Measurements from ENCODE around the gene LITAF. TPM values are rescaled to one million over a fixed set of nuclear protein-coding genes. Genes with fewer than 3 reads are reported as not detected.

LITAF gene
- total RNA-seq, 1 donor from 2014 or later, result 281 TPM

GRCh38 chr16:11602321-11602720 is 15.6 kb upstream of the LITAF start:
- ATAC-seq (no peak), DNase-seq (no peak)
- Histone ChIP-seq H3K4me3 (no peak overlapping the region), H3K27ac (no peak overlapping the region), H3K27me3 (ENCODE audit: low read depth) (no peaks in the 10 kb centered on the region), H3K9me3 (no peaks in the 10 kb centered on the region), H3K36me3 (no peaks in the 10 kb centered on the region), H3K4me1 (peaks cover 26% of the 10 kb centered on the region)
- intact Hi-C loops (cut with DNase I), result no loop called here
- TF ChIP-seq CTCF (IDR thresholded peaks at IDR 0.05), result no peak

GRCh38 chr16:11601911-11602310 is 15.2 kb upstream of the LITAF start:
- no peak for TF ChIP-seq CTCF (IDR thresholded peaks at IDR 0.05)
- no peaks in the 10 kb centered on the region for H3K27me3 ChIP-seq (ENCODE audit: low read depth)
- H3K4me1 ChIP-seq, result peaks cover 30% of the 10 kb centered on the region
- no peak overlapping the region for H3K4me3 ChIP-seq
- H3K36me3 ChIP-seq, result no peaks in the 10 kb centered on the region
- no peaks in the 10 kb centered on the region for H3K9me3 ChIP-seq
- intact Hi-C loops (cut with DNase I), result no loop called here
- DNase-seq (no peak), ATAC-seq (no peak)
- H3K27ac ChIP-seq, result no peak overlapping the region

DNA sequence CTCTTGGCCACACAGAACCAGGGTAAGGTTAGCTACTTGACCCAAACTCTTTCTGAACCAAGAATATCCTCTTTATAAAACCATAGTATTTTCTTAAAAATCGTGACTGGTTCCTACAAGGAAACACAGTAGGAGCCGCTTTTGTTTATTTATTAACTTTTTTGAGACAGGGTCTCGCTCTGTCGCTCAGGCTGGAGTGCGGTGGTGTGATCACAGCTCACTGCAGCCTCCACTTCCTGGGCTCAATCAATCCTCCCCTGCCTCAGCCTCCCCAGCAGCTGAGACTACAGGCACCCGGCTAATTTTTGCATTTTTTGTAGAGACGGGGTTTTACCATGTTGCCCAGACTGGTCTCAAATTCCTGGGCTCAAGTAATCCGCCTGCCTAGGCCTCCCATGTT is 14.7 kb upstream of the LITAF start:
- DNase-seq (no peak), ATAC-seq (no peak)
- no peaks in the 10 kb centered on the region for H3K27me3 ChIP-seq (ENCODE audit: low read depth)
- H3K9me3 ChIP-seq, result no peaks in the 10 kb centered on the region
- H3K36me3 ChIP-seq, result no peaks in the 10 kb centered on the region
- no peak overlapping the region for H3K27ac ChIP-seq
- no peak overlapping the region for H3K4me3 ChIP-seq
- intact Hi-C loops (cut with DNase I), result no loop called here
- no peak for TF ChIP-seq CTCF (IDR thresholded peaks at IDR 0.05)
- peaks cover 33% of the 10 kb centered on the region for H3K4me1 ChIP-seq

DNA sequence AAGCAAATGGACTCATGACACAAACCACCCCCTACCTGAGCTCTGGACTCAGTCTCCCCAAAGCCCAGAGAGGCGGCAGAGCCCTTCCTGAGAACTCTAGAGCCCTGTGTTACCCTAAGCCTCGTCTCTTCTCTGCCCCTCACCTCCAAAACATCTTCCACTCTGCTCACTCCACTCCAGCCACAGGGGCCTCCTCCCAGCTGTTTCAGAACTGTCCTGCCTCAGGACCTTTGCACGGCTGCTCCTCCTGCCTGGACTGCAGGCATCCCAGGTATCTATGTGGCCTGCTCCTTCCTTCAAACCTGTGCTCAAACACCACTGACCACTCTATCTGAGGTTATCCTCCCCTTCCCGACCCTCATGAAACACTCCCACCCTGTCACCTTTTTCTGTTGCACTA is 12.9 kb upstream of the LITAF start:
- Histone ChIP-seq H3K4me1 (peaks cover 25% of the 10 kb centered on the region), H3K27ac (no peak overlapping the region)

DNA sequence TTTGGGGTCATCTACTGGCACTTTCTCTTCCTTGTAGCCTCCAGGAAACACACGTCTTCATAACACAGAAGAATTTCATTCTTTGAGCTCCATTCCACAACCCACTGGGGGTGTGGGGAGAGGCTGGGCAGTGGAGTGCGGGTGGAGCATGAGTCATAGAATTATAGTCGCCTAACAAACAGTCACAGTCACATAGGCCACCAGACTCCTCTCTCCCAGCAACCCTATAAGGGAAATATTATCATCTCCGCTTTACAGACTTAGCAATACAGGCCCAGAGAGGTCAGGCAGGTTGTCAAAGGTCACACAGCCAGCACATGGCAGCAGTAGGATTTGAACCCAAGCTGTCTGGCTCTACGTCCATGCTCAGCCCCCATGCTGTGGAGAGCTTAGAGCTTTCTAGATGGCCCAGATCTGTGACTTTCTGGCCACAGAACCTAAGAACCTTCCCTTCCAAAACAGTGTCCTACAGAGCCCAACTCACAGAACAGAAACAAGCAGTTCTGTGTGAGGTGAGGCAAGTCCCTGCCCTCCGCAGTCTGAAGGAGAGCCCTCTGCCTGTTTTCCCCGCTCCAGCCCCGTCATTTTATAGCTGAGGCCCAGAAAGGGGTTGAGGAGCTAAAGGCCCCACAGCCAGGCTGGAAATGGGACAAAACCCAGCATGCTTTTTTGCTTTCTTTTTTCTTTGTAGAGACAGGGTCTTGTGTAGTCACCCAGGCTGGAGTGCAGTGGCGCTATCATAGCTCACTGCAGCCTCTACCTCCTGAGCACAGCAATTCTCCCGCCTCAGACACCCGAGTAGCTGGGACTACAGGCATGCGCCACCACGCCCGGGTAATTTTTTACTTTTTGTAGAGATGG is 10.7 kb upstream of the LITAF start:
- no peak overlapping the region for H3K4me3 ChIP-seq
- H3K9me3 ChIP-seq, result no peaks in the 10 kb centered on the region
- DNase-seq (peak; percentile 60), ATAC-seq (peak; percentile 88 to 89)
- H3K27me3 ChIP-seq (ENCODE audit: low read depth), result no peaks in the 10 kb centered on the region
- peak overlapping the region; percentile 51 for H3K27ac ChIP-seq
- H3K4me1 ChIP-seq, result peaks cover 25% of the 10 kb centered on the region
- TF ChIP-seq CTCF (IDR thresholded peaks at IDR 0.05), result no peak
- H3K36me3 ChIP-seq, result no peaks in the 10 kb centered on the region
- intact Hi-C loops (cut with DNase I), result no loop called here

More for the DNA sequence above, 12.9 kb upstream of the LITAF start:
- ATAC-seq, result no peak
- DNase-seq, result peak; percentile 28
- Histone ChIP-seq H3K4me3 (no peak overlapping the region), H3K36me3 (no peaks in the 10 kb centered on the region), H3K27me3 (ENCODE audit: low read depth) (no peaks in the 10 kb centered on the region), H3K9me3 (no peaks in the 10 kb centered on the region)
- no peak for TF ChIP-seq CTCF (IDR thresholded peaks at IDR 0.05)
- intact Hi-C loops (cut with DNase I), result no loop called here

All from lower lobe of right lung (tissue), 2 donors.